DMS53 treated with DMSO at 0.1 percent for 48 hours (cell line): Measurements from ENCODE around the gene KARS1.

Source experiments
- DNase-seq: peaks from one replicate; lab custom pipeline; 2025; ENCODE audit not compliant: unreplicated experiment; lab: John Stamatoyannopoulos, UW

The KARS1 gene

GRCh38 chr16:75588716-75589115 lies 58.7 kb downstream of the KARS1 start:
- no peak for DNase-seq

DNA sequence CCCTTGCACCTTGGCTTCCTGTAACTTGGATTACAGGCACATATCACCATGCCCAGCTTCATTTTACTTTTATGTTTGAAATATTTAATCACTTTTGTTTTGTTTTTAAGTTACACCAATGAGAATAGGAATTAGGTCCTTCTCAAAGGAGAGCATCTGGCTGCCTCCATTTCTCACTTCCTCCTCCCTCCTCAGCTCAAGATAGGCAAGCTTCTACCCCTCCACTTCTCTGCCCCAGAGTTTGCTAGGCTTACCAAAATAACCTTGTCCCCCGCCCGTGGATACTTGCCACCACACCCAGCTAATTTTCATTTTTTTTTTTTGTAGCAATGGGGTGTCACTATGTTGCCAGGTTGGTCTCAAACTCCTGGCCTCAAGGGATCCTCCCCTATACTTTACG lies 63.4 kb downstream of the KARS1 start:
- DNase-seq = no peak

DNA sequence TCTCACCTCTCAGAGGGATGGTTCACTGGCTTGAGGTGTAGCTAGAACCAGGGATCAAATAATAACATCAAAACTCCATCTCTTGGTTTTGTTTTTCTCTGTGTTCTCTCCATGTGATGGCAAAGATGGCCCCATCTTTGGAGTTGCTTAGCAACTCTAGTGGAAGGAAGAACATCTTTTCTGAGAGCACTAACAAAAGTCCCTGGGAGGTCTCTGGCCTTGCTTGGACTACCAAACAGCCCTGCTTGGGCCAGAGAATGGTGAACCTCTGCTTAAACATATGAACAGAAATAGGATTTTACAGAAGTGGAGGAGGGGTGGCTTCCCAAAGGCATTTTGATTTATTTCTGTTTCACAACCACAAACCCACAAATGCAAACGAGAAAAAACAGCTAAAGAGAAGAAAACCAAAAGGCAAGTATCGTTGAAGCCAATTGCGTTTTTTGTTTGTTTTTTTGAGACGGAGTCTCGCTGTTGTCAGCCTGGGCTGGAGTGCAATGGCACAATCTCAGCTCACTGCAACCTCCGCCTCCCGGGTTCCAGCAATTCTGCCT lies 68.1 kb downstream of the KARS1 start:
- DNase-seq = no peak

GRCh38 chr16:75578725-75579124 lies 68.7 kb downstream of the KARS1 start:
- DNase-seq = no peak

- no peak for DNase-seq
These were observed 69.3 kb downstream of the KARS1 start for GRCh38 chr16:75578212-75578611.
